Measurements from ENCODE around the gene ETV7.

Gene ETV7

GRCh38 chr6:36326356-36326995 is 61.0 kb downstream of the ETV7 start:
- ATAC-seq (ENCODE audit: low read depth): no peak
- TF ChIP-seq, protein P1, sequence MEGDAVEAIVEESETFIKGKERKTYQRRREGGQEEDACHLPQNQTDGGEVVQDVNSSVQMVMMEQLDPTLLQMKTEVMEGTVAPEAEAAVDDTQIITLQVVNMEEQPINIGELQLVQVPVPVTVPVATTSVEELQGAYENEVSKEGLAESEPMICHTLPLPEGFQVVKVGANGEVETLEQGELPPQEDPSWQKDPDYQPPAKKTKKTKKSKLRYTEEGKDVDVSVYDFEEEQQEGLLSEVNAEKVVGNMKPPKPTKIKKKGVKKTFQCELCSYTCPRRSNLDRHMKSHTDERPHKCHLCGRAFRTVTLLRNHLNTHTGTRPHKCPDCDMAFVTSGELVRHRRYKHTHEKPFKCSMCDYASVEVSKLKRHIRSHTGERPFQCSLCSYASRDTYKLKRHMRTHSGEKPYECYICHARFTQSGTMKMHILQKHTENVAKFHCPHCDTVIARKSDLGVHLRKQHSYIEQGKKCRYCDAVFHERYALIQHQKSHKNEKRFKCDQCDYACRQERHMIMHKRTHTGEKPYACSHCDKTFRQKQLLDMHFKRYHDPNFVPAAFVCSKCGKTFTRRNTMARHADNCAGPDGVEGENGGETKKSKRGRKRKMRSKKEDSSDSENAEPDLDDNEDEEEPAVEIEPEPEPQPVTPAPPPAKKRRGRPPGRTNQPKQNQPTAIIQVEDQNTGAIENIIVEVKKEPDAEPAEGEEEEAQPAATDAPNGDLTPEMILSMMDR (IDR thresholded peaks at IDR 0.05; ENCODE audit: poor library complexity, severe bottlenecking): no peak

GRCh38 chr6:36324715-36325114 is 62.8 kb downstream of the ETV7 start:
- Histone ChIP-seq H3K9me3 (ENCODE audit: severe bottlenecking) (no peaks in the 10 kb centered on the region), H3K4me1 (ENCODE audit: insufficient read depth, poor library complexity, severe bottlenecking) (no peaks in the 10 kb centered on the region), H3K27ac (ENCODE audit: poor library complexity, severe bottlenecking) (no peak overlapping the region), H3K36me3 (ENCODE audit: low read depth) (no peaks in the 10 kb centered on the region), H3K4me3 (ENCODE audit: severe bottlenecking) (no peak overlapping the region), H3K27me3 (ENCODE audit: insufficient read depth, poor library complexity, severe bottlenecking) (no peaks in the 10 kb centered on the region)
- TF ChIP-seq, protein P1 (IDR thresholded peaks at IDR 0.05; ENCODE audit: poor library complexity, severe bottlenecking): no peak
- DNase-seq (ENCODE audit: low spot score): no peak
- ATAC-seq (ENCODE audit: low read depth): no peak

More at GRCh38 chr6:36326356-36326995, 61.0 kb downstream of the ETV7 start:
- DNase-seq (ENCODE audit: low spot score): no peak
- H3K27ac ChIP-seq (ENCODE audit: poor library complexity, severe bottlenecking): no peak overlapping the region
- H3K4me3 ChIP-seq (ENCODE audit: severe bottlenecking): no peak overlapping the region
- no peaks in the 10 kb centered on the region for H3K36me3 ChIP-seq (ENCODE audit: low read depth)
- H3K9me3 ChIP-seq (ENCODE audit: severe bottlenecking): no peaks in the 10 kb centered on the region
- H3K27me3 ChIP-seq (ENCODE audit: insufficient read depth, poor library complexity, severe bottlenecking): no peaks in the 10 kb centered on the region
- no peaks in the 10 kb centered on the region for H3K4me1 ChIP-seq (ENCODE audit: insufficient read depth, poor library complexity, severe bottlenecking)

DNA sequence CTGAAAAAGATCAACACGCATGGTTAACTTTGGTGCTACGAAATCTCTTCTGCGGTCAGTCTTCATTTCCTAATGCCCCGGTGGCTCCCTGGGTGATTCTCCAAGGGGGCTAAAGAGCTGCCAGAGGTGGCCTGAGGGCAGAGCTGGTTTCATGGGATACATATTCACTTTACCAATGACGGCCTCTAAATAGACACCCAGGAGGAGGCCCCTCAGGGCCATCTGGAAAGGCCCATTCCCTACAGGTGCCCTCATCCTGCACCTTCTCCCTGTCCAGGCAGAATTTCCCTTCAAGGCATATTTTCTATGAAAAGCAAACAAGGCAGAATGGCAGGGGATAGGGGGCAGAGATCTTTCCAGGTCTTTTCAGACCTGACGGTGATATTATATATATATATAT is 63.3 kb downstream of the ETV7 start:
- H3K4me3 ChIP-seq (ENCODE audit: severe bottlenecking): no peak overlapping the region
- no peaks in the 10 kb centered on the region for H3K4me1 ChIP-seq (ENCODE audit: insufficient read depth, poor library complexity, severe bottlenecking)
- ATAC-seq (ENCODE audit: low read depth) (no peak), DNase-seq (ENCODE audit: low spot score) (no peak)
- no peaks in the 10 kb centered on the region for H3K27me3 ChIP-seq (ENCODE audit: insufficient read depth, poor library complexity, severe bottlenecking)
- no peak overlapping the region for H3K27ac ChIP-seq (ENCODE audit: poor library complexity, severe bottlenecking)
- no peaks in the 10 kb centered on the region for H3K36me3 ChIP-seq (ENCODE audit: low read depth)
- no peaks in the 10 kb centered on the region for H3K9me3 ChIP-seq (ENCODE audit: severe bottlenecking)
- TF ChIP-seq, protein P1 (IDR thresholded peaks at IDR 0.05; ENCODE audit: poor library complexity, severe bottlenecking): no peak

GRCh38 chr6:36323062-36323461 is 64.4 kb downstream of the ETV7 start:
- no peak for DNase-seq (ENCODE audit: low spot score)

GRCh38 chr6:36322591-36322990 is 64.9 kb downstream of the ETV7 start:
- no peak for ATAC-seq (ENCODE audit: low read depth)
- H3K9me3 ChIP-seq (ENCODE audit: severe bottlenecking): no peaks in the 10 kb centered on the region
- no peaks in the 10 kb centered on the region for H3K27me3 ChIP-seq (ENCODE audit: insufficient read depth, poor library complexity, severe bottlenecking)
- TF ChIP-seq, protein P1 (IDR thresholded peaks at IDR 0.05; ENCODE audit: poor library complexity, severe bottlenecking): no peak
- no peak for DNase-seq (ENCODE audit: low spot score)
- H3K4me1 ChIP-seq (ENCODE audit: insufficient read depth, poor library complexity, severe bottlenecking): no peaks in the 10 kb centered on the region
- H3K27ac ChIP-seq (ENCODE audit: poor library complexity, severe bottlenecking): no peak overlapping the region
- no peaks in the 10 kb centered on the region for H3K36me3 ChIP-seq (ENCODE audit: low read depth)
- H3K4me3 ChIP-seq (ENCODE audit: severe bottlenecking): no peak overlapping the region

More at GRCh38 chr6:36323062-36323461, 64.4 kb downstream of the ETV7 start:
- no peak for ATAC-seq (ENCODE audit: low read depth)
- Histone ChIP-seq H3K4me3 (ENCODE audit: severe bottlenecking) (no peak overlapping the region), H3K4me1 (ENCODE audit: insufficient read depth, poor library complexity, severe bottlenecking) (no peaks in the 10 kb centered on the region), H3K9me3 (ENCODE audit: severe bottlenecking) (no peaks in the 10 kb centered on the region), H3K27me3 (ENCODE audit: insufficient read depth, poor library complexity, severe bottlenecking) (no peaks in the 10 kb centered on the region), H3K36me3 (ENCODE audit: low read depth) (no peaks in the 10 kb centered on the region), H3K27ac (ENCODE audit: poor library complexity, severe bottlenecking) (no peak overlapping the region)
- TF ChIP-seq, protein P1 (IDR thresholded peaks at IDR 0.05; ENCODE audit: poor library complexity, severe bottlenecking): no peak
